Measurements from ENCODE around the gene CST7. TPM values are rescaled to one million over a fixed set of nuclear protein-coding genes. Genes with fewer than 3 reads are reported as not detected.

CST7 gene
- total and polyA plus RNA-seq, 2 donors (not counting 3 experiments of a cell fraction or from before 2014, with no cell fraction given), result not detected

DNA sequence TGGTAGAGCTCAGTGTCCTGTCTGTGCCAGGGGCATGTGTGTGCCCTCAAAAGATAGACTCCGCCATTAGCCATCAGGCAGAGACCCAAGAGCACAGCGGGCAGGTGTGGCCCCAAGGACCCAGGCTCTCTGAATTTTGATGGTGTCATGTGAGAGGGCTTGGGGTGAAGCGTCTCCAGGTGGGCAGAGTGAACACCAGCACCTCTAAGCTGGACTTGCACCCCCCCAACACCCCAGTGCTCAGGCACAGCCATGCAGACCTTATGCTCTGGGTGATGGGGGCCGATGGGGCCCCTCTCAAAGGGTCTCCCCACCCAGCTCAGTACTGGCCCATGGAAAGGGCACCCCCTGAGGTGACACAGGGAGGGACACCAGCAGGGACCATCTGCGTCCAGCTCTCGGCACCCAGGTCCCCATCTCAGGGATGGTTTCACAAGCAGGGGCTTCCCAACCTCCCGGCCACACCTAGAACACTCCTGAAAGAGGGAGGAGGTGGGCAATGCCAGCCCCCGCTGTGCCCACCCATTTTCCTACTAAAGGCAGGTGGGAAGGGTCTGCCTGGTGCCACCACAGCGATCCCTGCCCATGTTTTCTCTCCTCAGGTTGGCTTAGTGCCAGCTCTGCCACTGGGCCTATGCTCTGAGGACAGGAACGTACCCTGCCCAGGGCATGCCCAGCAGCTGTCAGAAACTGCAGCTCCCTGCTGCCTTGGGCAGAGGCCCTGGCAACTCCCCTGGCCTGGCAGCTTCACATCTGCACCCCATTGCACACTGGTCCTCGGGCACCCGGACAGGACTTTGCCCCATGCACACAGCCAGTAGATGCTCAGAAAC, 3.5 kb downstream of the CST7 start:
- Histone ChIP-seq H3K4me2 (ENCODE audit: insufficient read depth, low read length) (no peak overlapping the region), H3K27me3 (ENCODE audit: control insufficient read depth in 2 of 2, insufficient read depth in 2 of 2, low read length in 2 of 2) (no peaks in the 10 kb centered on the region), H3K79me2 (ENCODE audit: control insufficient read depth, insufficient read depth, low read length) (no peaks in the 10 kb centered on the region), H3K36me3 (ENCODE audit: control insufficient read depth in 2 of 2, extremely low read depth in 1 of 2, insufficient read depth in 2 of 2, low read length in 2 of 2) (peaks cover 0 to 2% of the 10 kb centered on the region in 2 experiments), H4K20me1 (replicated peaks; ENCODE audit: control insufficient read depth, extremely low read depth, insufficient read depth, low read length) (no peaks in the 10 kb centered on the region), H3K9me1 (replicated peaks; ENCODE audit: control insufficient read depth, extremely low read depth, insufficient read depth, low read length) (no peaks in the 10 kb centered on the region), H3K9me3 (replicated peaks; ENCODE audit: control insufficient read depth, insufficient read depth, low read length) (no peaks in the 10 kb centered on the region), H3K4me3 (replicated peaks in 1 of 3; ENCODE audit: insufficient read depth in 1 of 3, low read depth in 1 of 3, low read length in 3 of 3) (no peak overlapping the region), H3K27ac (ENCODE audit: insufficient read depth, low read depth, low read length) (no peak overlapping the region), H3K9ac (replicated peaks; ENCODE audit: extremely low read depth, insufficient read depth, low read length) (no peak overlapping the region), H2AFZ (ENCODE audit: low read depth, low read length) (no peak overlapping the region), H3K4me1 (ENCODE audit: control insufficient read depth, extremely low read depth, insufficient read depth, low read length) (no peaks in the 10 kb centered on the region)
- BruUV-seq (replicated peaks), result no TSS peak
- TF ChIP-seq MYC (IDR thresholded peaks at IDR 0.05; ENCODE audit: low read depth, low read length) (no peak), POLR2AphosphoS5 (IDR thresholded peaks at IDR 0.05; ENCODE audit: insufficient read depth, low read depth, low read length) (no peak), GATA2 (IDR thresholded peaks at IDR 0.05; ENCODE audit: insufficient read depth, insufficient read length, low read depth, low read length) (no peak), FOS (IDR thresholded peaks at IDR 0.05; ENCODE audit: borderline replicate concordance, insufficient read depth, low read length) (no peak)
- FAIRE-seq (no peak), DNase-seq (ENCODE audit: low read depth, low spot score) (no peak)
- intact Hi-C loops (cut with micrococcal nuclease), result no loop called here
- ChIA-PET CTCF (no interaction called here), POLR2A (no interaction called here)
- dilution Hi-C loops (cut with MboI; ENCODE audit: extremely low pct_ligation_motif_present, low sequenced_read_pairs), result no loop called here

DNA sequence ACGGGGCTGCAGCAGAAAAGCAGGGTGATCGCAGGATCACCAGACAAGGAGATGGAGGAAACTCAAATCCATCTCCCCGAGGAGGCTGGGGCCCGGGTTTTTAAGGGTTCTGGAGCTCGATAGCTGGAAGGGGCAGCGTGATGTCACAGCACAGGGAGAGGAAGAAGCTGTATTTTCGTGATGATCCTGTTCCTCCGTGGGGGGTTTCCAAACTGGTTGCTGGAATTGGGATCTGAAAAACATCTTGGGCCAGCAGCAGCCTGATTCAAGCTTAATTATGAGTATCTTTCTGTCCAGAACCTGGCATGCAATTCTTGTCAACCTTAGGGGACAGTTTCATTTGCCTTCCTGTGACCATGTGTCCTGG, 4.1 kb downstream of the CST7 start:
- H3K4me2 ChIP-seq (ENCODE audit: insufficient read depth, low read length), result no peak overlapping the region
- ChIA-PET POLR2A (no interaction called here), CTCF (no interaction called here)
- no peaks in the 10 kb centered on the region for H3K9me3 ChIP-seq (replicated peaks; ENCODE audit: control insufficient read depth, insufficient read depth, low read length)
- FAIRE-seq (no peak), DNase-seq (ENCODE audit: low read depth, low spot score) (no peak)
- TF ChIP-seq, protein P1, sequence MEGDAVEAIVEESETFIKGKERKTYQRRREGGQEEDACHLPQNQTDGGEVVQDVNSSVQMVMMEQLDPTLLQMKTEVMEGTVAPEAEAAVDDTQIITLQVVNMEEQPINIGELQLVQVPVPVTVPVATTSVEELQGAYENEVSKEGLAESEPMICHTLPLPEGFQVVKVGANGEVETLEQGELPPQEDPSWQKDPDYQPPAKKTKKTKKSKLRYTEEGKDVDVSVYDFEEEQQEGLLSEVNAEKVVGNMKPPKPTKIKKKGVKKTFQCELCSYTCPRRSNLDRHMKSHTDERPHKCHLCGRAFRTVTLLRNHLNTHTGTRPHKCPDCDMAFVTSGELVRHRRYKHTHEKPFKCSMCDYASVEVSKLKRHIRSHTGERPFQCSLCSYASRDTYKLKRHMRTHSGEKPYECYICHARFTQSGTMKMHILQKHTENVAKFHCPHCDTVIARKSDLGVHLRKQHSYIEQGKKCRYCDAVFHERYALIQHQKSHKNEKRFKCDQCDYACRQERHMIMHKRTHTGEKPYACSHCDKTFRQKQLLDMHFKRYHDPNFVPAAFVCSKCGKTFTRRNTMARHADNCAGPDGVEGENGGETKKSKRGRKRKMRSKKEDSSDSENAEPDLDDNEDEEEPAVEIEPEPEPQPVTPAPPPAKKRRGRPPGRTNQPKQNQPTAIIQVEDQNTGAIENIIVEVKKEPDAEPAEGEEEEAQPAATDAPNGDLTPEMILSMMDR (IDR thresholded peaks at IDR 0.05; ENCODE audit: extremely low read depth in 1 of 2, insufficient read depth in 1 of 2, low read depth in 1 of 2, low read length in 2 of 2), result no peak
- TF ChIP-seq JUN (IDR thresholded peaks at IDR 0.05; ENCODE audit: borderline replicate concordance, insufficient read depth, insufficient read length, low read depth), result no peak
- no peak for TF ChIP-seq EZH2 (IDR thresholded peaks at IDR 0.05; ENCODE audit: borderline replicate concordance, low read depth, low read length, severe bottlenecking)
- TF ChIP-seq MYC (IDR thresholded peaks at IDR 0.05; ENCODE audit: low read depth, low read length), result no peak
- TF ChIP-seq, protein P2, sequence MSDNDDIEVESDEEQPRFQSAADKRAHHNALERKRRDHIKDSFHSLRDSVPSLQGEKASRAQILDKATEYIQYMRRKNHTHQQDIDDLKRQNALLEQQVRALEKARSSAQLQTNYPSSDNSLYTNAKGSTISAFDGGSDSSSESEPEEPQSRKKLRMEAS (IDR thresholded peaks at IDR 0.05; ENCODE audit: insufficient read depth, insufficient read length), result no peak
- no peaks in the 10 kb centered on the region for H4K20me1 ChIP-seq (replicated peaks; ENCODE audit: control insufficient read depth, extremely low read depth, insufficient read depth, low read length)
- no peaks in the 10 kb centered on the region for H3K9me1 ChIP-seq (replicated peaks; ENCODE audit: control insufficient read depth, extremely low read depth, insufficient read depth, low read length)
- BruUV-seq (replicated peaks), result no TSS peak
- dilution Hi-C loops (cut with MboI; ENCODE audit: extremely low pct_ligation_motif_present, low sequenced_read_pairs) (no loop called here), intact Hi-C loops (cut with micrococcal nuclease) (no loop called here)
- no peaks in the 10 kb centered on the region for H3K27me3 ChIP-seq (ENCODE audit: control insufficient read depth in 2 of 2, insufficient read depth in 2 of 2, low read length in 2 of 2)
- H3K36me3 ChIP-seq (ENCODE audit: control insufficient read depth in 2 of 2, extremely low read depth in 1 of 2, insufficient read depth in 2 of 2, low read length in 2 of 2), result peaks cover 0 to 2% of the 10 kb centered on the region in 2 experiments
- H3K79me2 ChIP-seq (ENCODE audit: control insufficient read depth, insufficient read depth, low read length), result no peaks in the 10 kb centered on the region
- H2AFZ ChIP-seq (ENCODE audit: low read depth, low read length), result no peak overlapping the region
- H3K4me1 ChIP-seq (ENCODE audit: control insufficient read depth, extremely low read depth, insufficient read depth, low read length), result no peaks in the 10 kb centered on the region
- no peak overlapping the region for H3K9ac ChIP-seq (replicated peaks; ENCODE audit: extremely low read depth, insufficient read depth, low read length)
- no peak overlapping the region for H3K4me3 ChIP-seq (replicated peaks in 1 of 3; ENCODE audit: insufficient read depth in 1 of 3, low read depth in 1 of 3, low read length in 3 of 3)
- H3K27ac ChIP-seq (ENCODE audit: insufficient read depth, low read depth, low read length), result no peak overlapping the region

Measured in endothelial cell of umbilical vein (primary cell).